Activated gamma-delta T cell treated with Interleukin-2 at 50 U/mL for 16 hours (primary cell): ENCODE data around the gene NRG3.

Source experiments
- DNase-seq: peaks from one replicate; pipeline ENCODE4 v3.0.0-alpha.2; 2020

Gene NRG3

DNA sequence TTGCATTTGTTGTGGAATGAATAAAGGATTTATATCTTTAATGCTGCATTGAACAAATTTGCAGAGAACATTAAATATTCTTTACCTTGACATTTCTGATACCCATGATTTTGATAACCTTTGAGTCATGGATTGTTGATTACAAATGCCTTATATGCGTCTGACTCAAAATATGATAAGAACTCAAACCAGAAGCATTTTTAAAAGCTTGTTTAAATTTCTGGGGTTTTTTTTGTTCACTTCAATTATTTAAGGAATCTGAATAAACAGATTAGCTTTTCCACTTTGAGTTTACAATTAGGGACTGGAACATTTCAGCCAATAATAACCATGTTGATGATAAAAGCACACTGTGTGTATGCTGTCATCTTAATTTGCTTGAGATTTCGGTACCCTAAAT is 253.5 kb downstream of the NRG3 start:
- DNase-seq: no peak

GRCh38 chr10:82136103-82136502 is 261.1 kb downstream of the NRG3 start:
- no peak for DNase-seq

DNA sequence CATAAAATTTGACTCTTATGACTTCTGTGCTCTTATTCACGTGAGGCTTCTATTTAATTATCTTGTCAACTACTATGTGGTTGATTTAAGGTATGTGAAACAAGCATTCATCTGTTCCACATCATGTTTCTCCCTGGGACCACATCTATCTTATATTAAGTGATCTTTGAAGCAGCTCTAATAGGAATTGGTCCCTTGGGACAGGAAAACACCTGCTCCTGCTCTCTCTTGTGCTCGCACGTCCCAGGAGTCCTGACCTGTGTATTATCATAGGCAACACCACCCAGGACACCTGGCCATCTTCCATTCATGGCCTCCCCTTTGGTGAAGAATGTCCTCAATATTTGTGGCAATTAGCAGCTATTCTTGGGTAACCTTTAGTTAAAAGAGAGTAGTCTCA is 269.2 kb downstream of the NRG3 start:
- no peak for DNase-seq

- no peak for DNase-seq
These were observed 273.8 kb downstream of the NRG3 start for GRCh38 chr10:82148764-82149163.

- no peak for DNase-seq
These were observed 274.7 kb downstream of the NRG3 start for GRCh38 chr10:82149674-82150073.

DNA sequence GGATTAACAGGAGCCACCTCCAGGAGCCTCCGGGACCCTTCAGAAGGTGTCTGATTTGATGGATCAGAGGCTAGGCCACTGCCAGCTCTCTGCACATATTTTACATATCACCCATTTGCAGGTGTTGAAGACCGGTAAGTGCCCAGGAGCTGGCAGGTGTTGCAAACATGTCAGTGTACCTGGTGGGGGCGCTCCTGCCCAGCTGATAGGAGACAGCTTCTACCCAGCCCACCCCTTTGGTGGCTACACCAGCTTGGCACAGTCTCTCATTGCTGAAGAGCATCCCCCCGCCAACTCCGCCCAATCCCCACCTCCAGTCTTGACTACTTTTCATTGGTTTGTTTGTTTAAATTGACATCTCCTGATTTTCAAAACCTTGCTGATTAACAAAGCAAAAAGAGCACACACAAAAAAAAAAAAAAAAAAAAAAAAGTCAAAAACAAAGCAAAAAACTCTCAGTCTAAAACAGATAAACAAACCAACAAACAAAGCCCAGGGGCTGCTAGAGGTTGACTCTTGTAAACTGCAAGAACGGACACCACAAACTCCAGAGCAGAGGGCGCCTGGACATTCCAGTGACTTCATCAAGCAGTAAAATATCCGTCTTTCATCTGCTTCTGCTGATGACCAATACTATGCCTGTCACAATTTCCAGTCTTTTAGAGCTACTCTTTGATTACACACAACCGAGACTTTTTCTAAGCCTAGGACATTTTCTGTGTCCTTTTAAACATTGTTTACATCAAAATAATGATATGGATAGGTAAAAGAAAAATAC is 275.3 kb downstream of the NRG3 start:
- DNase-seq: no peak

DNA sequence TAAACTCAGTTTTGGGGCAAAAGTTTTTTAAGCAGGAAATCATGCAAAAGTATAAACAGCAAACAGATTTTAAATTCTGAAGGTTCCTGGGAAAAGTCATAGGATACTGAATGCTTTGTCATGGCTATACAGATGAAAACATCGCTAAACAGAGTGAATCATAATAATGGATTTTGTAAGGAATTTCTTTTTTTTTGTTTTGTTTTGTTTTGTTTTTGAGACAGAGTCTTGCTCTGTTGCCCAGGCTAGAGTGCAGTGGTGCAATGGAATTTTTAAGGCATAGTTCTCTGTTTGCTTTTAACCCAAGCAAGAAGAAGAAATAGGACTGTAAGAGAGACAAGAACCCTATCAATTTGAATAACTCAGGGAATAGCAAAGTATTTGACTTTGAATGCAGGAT is 285.3 kb downstream of the NRG3 start:
- no peak for DNase-seq

GRCh38 chr10:82161264-82161663 is 286.3 kb downstream of the NRG3 start:
- no peak for DNase-seq

DNA sequence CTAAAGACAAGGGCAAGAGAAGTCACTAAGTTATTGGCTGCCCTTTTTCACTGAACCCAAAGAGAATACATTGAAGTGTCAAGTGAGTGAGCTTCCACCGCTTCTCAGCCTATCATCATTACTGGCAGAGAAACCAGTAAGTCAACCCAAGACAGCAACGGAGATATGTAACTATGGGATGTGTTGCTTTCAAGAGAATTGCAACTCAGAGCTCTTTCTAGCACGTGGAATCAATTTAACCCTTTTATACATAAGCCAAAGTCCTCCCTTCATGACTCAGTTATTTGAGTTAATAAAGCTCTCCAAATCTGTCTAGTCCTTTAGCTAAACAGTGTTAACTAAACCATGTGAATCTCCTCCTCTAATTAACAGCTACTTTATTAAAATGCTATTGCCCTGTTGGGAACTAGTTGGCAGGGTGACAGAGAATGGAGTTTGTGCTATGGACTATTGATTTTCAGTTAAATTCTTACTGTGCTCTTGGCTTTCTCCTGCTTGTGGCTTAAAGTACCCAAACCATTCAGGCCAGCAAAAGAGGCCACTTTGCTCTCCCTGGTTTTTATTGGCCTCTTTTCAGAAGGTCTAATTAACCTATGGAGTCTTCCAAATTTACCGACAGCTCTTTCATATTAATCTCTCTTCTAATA is 287.7 kb downstream of the NRG3 start:
- DNase-seq: no peak

- no peak for DNase-seq
These were observed 296.9 kb downstream of the NRG3 start for GRCh38 chr10:82171899-82172298.

DNA sequence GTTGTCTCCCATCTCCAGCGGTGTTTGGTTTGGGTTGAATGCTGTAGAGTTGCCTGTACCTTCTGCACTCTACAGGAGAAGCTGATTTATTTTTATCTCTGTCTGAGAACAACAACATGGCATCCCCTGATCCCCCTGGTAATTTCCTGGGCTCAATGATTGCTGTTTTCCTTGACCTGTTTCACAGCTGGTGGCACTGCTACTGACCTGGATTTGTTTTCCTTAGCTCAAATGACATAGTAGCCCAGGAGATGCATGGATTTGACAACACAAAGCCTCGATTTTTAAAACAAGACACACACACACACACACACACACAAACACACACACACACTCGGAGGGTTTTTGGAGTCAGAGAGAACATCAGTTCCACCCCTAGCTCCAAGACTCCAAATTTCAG is 301.6 kb downstream of the NRG3 start:
- DNase-seq: no peak

- no peak for DNase-seq
These were observed 315.7 kb downstream of the NRG3 start for GRCh38 chr10:82190432-82191260.

- no peak for DNase-seq
These were observed 316.7 kb downstream of the NRG3 start for GRCh38 chr10:82191653-82192052.

DNA sequence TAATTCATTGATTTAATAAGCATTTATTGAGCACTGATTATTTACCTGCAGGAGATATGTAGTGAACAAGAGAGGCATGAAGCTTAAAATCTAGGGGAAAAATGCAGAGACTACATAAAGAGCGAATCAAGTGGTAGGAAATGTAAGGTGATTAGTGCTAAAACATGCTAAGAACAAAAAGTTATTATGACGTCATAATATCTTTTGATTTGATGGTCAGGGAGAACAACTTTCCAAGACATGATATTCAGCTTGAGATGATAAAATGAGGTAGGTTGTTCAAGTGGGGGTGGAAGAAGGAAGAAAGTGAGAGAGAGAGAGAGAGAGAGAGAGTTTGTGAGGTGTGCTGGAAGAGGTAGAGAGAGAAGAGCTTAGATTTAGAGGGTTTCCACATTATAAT is 317.7 kb downstream of the NRG3 start:
- no peak for DNase-seq

DNA sequence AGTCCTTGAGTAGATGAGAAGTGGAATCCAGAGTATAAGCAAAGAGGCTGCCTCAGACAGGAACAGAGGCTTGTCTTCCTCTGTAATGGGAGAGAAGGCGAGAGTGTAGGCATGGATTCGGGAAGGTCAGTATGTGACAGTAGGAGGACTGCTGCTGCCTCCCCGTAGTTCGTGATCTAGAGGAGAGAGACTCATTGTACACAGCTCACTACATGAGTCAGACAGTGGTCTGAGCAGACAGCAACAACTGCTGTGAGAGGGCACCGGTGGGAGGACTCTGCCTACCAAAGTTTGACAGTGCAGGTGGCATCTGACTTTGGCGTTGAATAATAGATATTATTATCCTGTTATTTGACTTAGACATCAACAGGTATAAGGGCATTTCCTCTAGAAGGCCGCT is 319.4 kb downstream of the NRG3 start:
- DNase-seq: no peak

DNA sequence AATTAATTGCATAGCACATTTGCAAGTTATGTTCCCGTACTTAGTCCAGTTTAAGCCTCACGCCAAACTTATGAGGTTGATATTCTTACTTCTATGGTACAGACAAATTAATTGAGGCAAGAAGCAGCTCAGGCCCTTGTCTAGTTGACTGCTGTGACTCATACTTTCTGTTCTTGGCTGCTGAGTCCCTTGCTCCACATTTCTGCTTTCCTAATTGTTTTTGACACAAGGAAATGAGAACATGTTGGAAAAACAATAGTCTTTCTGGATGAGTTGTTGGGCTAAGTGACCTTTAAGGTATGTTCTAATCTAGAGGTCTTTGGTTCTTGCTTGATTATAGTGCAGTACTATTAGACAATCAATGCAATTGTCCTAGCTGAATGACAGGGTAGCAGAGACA is 331.8 kb downstream of the NRG3 start:
- no peak for DNase-seq

DNA sequence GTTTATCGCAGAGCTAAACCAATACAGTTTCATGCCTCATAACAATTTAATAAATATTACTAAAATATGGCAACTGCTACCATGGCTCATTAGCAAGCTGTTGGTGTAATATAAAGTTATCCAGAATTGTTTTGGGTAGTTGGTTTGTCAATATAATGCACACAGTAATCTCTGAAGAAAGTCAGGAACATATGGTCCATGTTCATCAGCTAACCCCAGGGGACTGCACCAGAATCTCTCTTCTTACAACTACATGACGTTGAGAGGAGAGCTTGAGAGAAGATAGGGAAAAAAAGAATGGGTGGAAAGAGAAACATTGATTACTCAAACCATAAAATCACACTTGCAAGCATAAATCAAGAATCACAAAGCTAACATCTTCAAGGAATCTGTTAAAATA is 333.7 kb downstream of the NRG3 start:
- DNase-seq: no peak

GRCh38 chr10:82210331-82210730 is 335.3 kb downstream of the NRG3 start:
- DNase-seq: no peak

GRCh38 chr10:82211346-82211745 is 336.4 kb downstream of the NRG3 start:
- DNase-seq: no peak

DNA sequence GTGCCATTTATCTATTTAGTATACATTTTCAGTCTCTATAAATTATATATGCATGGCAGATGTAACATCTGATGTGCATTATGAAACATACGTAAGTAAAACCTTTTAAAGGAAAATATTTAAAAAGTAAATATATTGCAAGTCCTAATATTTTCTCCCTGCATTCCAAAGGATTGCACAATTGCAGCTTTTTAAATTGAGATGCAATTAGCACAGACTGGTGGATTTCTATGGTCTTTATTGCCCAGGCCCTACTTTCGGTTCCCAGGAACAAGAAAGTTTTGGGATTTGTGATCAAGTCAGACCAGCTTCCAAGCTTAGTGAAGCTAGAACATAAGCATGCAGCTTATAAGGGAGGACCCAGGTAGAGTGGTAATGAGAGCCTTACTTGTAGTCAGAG is 337.8 kb downstream of the NRG3 start:
- DNase-seq: no peak

DNA sequence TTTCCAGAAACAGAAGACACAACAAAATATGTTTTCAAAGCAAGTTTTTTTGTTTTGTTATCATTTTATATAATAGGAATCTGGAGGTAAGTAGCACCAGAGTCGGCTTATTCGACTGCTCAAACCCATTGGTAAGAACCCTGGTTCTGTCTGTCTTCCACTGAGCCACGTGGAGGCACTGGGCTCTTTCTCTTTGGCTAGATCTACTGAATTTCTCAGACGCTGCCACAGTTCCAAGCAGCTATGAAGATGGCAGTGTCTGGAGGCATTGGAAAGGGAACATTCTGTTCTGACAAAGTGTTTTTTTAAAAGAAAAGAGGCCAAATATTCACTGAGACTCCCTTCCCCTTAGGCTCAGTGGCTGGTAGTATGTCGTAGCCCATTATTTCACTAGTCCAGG is 338.8 kb downstream of the NRG3 start:
- DNase-seq: no peak

GRCh38 chr10:82221056-82221455 is 346.1 kb downstream of the NRG3 start:
- DNase-seq: no peak

DNA sequence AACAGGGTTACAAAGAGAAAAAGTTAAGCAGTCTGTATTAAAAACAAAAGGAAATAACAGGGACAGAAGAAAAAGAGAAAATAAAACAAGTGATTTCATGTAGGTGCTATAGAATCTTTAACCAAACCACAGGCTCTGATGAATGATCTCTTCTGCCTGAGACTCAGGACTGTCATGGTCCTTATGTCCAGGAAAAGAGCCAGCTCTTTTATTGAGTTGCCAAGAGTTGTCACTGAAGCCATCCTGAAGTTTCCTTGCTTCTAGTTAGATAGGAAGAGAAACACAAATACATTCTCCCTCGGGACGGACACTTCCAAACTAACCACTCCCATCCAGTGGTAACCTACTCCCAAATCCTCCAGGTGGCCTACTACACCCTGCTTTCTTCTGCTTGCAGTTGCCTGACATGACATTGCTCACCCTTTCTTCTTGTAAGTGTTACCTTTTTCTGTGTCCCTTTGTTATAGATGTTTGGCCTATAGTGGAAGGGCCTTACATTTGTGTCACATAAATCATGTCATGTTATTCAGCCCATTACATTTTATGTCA is 346.7 kb downstream of the NRG3 start:
- no peak for DNase-seq

DNA sequence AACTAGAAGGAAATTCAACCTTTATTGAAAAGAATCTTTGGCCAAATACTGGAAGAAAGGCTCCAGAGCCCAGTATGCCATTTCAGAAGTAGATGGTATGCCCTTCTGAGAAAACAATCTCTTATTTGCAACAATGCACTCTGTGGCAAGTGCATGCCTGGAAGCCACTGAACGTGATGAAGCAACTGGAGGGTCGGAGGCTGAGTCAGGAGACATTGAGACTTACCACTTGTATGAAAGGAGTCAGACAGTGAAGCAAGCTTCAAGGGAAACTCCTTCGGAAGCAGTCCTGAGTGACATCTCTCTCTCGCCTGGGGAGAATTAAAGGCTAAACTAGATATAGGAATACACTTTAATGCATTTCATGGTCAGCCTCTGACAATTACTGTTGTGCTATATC is 353.7 kb downstream of the NRG3 start:
- no peak for DNase-seq
